Tibial nerve (tissue), 4 donors: ENCODE data around the gene TPBG. TPM values are rescaled to one million over a fixed set of nuclear protein-coding genes. Genes with fewer than 3 reads are reported as not detected.

ENCODE experiments used
- DNase-seq, 2 donors: peaks; one replicate each; pipeline ENCODE4 v3.0.0-alpha.2; 2019; ENCODE audit warnings: low spot score in 2 of 2
- H3K27ac ChIP-seq, 4 donors: fragments of 200-600 bp; sonication (generic) in 3 of 4; one replicate each; pipeline ENCODE4 v1.5.1; 2017 to 2019; ENCODE audit warnings: mild to moderate bottlenecking in 1 of 4
- H3K27me3 ChIP-seq, 2 donors: fragments of 200-600 bp; sonication (generic) in 1 of 2; one replicate each; pipeline versions ENCODE4 v1.5.1 to v1.6.0; 2017 to 2019
- H3K36me3 ChIP-seq, 3 donors: fragments of 200-600 bp; sonication (generic); one replicate each; pipeline ENCODE4 v1.5.1; 2018 to 2019
- H3K4me1 ChIP-seq, 4 donors: fragments of 200-600 bp; sonication (generic) in 3 of 4; one replicate each; pipeline ENCODE4 v1.5.1; 2017 to 2019
- H3K4me3 ChIP-seq, 4 donors: fragments of 200-600 bp; sonication (generic) in 3 of 4; one replicate each; pipeline ENCODE4 v1.5.1; 2017 to 2019; ENCODE audit warnings: mild to moderate bottlenecking in 1 of 4, moderate library complexity in 1 of 4
- H3K9me3 ChIP-seq, 4 donors: fragments of 200-600 bp; sonication (generic) in 3 of 4; one replicate each; pipeline ENCODE4 v1.5.1; 2017 to 2019
- EP300 ChIP-seq, 2 donors: sonication (generic); formaldehyde crosslinking; IDR thresholded peaks; one replicate each; pipeline ENCODE4 v1.6.1; 2017; ENCODE audit warnings: antibody characterized with exemption in 2 of 2, mild to moderate bottlenecking in 1 of 2
- POLR2A ChIP-seq, 2 donors: fragments of 450-650 bp; IDR thresholded peaks; one replicate each; pipeline ENCODE4 v1.6.1; 2017; ENCODE audit warnings: antibody characterized with exemption in 2 of 2, mild to moderate bottlenecking in 2 of 2, moderate library complexity in 2 of 2
- WGBS, 2 donors: methylation state at CpG; one replicate each; pipeline ENCODE4 v1.1.5; 2018; 5-methylcytosine and 5-hydroxymethylcytosine counted together
- total RNA-seq, 4 donors: library from RNA; depleted of rRNA; stranded (reverse); fragments of >200 nt; gene quantifications; one replicate each; pipeline ENCODE4 v1.1.0, GENCODE V29; 2016
- TF ChIP-seq, protein P1 (sequence below), 5 experiments: fragments of 200-600 bp in 3 of 5; fragments of 450-650 bp in 2 of 5; sonication (generic) in 3 of 5; IDR thresholded peaks; one replicate each; pipeline ENCODE4 v1.5.1; 2016 to 2019; ENCODE audit warnings: antibody characterized with exemption in 5 of 5, mild to moderate bottlenecking in 3 of 5, moderate library complexity in 2 of 5

The TPBG gene
- 10 to 100 TPM; 12.0 to 15.9 (median 12.6) TPM for total RNA-seq

DNA sequence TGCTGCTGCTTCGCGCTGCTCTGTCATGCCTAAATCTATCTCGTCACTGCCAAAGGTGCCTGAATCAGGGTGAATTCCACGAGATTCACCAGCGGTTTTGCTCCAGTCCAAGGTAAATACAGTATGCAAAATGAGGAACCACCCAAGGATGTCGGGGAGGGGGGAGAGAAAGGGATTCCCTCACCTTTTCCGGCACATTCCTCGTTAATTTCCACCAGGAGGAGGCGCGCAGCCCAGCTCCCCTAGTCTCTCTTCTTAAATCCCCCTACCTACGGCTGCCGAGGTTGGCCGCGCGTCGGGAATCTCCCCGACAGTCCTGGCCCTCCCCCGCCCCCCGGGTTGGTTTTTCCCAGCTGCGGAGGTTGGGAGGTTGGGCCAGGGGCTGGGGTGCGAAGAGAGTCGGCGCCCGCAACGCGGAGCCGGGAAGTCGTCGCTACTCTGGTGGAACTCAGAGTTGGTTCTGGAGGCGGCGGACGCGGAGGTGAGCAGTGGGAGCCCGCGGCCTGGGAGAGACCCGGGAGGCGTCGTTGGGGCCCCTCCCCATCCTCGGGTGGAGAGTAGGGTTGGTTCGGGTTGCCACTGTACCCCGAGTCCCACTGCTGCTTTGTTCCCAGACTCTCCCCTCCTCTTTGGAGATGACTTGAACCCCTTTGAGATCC is at the start of gene TPBG:
Gene TPBG, plus strand, starts transcription at position 390 of the 659 bp plus-strand sequence. CDS start 1,145 bp downstream, outside the sequence.
- TF ChIP-seq EP300 (IDR thresholded peaks at IDR 0.05) (peak in 1 of 2 donors; percentile 26), POLR2A (IDR thresholded peaks at IDR 0.05) (peak in 1 of 2 donors; percentile 8)
- TF ChIP-seq, protein P1, sequence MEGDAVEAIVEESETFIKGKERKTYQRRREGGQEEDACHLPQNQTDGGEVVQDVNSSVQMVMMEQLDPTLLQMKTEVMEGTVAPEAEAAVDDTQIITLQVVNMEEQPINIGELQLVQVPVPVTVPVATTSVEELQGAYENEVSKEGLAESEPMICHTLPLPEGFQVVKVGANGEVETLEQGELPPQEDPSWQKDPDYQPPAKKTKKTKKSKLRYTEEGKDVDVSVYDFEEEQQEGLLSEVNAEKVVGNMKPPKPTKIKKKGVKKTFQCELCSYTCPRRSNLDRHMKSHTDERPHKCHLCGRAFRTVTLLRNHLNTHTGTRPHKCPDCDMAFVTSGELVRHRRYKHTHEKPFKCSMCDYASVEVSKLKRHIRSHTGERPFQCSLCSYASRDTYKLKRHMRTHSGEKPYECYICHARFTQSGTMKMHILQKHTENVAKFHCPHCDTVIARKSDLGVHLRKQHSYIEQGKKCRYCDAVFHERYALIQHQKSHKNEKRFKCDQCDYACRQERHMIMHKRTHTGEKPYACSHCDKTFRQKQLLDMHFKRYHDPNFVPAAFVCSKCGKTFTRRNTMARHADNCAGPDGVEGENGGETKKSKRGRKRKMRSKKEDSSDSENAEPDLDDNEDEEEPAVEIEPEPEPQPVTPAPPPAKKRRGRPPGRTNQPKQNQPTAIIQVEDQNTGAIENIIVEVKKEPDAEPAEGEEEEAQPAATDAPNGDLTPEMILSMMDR (IDR thresholded peaks at IDR 0.05): peak in 3 of 5 experiments; percentile 15 to 20 (median 18)
- Histone ChIP-seq H3K9me3 (no peaks in the 10 kb centered on the region), H3K36me3 (no peaks in the 10 kb centered on the region), H3K4me1 (peaks cover 0 to 23% (median 0%) of the 10 kb centered on the region in 4 donors), H3K27me3 (peaks cover 0 to 30% of the 10 kb centered on the region in 2 donors), H3K27ac (peak within 1 kb of the TSS; percentile 61 to 83 (median 66)), H3K4me3 (peak within 1 kb of the TSS; percentile 40 to 83 (median 66))
- 1% methylated on average over 28 to 39 of the region's 41 CpGs for whole genome bisulfite sequencing, 2 donors
- peak in 1 of 2 donors; percentile 19 for DNase-seq

DNA sequence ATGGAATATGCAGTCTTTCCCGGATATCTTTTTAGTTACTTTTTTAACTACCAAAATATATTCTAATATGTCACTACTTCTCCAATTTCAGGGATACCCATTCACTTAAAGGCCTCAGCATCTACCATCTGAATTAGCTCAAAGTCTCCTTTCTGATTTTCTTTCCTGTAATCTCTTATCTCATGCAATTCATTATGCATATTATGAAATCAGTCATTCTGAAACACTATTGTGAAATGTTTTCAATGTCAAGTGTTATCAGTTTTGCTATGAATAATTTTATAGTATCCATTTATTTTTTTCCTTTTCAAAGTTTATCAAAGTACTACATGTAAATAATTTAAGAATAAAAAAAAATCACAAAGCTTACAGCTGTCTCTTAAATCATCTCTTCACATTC is 41.2 kb upstream of the TPBG start:
- H3K4me3 ChIP-seq: no peak overlapping the region
- H3K4me1 ChIP-seq: no peaks in the 10 kb centered on the region
- no peaks in the 10 kb centered on the region for H3K27me3 ChIP-seq
- peaks cover 0 to 3% (median 0%) of the 10 kb centered on the region in 4 donors for H3K9me3 ChIP-seq
- DNase-seq: no peak
- 88 to 89% methylated on average over 1 of the region's 1 CpG for WGBS, 2 donors
- H3K36me3 ChIP-seq: no peaks in the 10 kb centered on the region
- TF ChIP-seq EP300 (IDR thresholded peaks at IDR 0.05) (no peak), POLR2A (IDR thresholded peaks at IDR 0.05) (no peak)
- TF ChIP-seq, protein P1 (IDR thresholded peaks at IDR 0.05): no peak
- H3K27ac ChIP-seq: no peak overlapping the region

DNA sequence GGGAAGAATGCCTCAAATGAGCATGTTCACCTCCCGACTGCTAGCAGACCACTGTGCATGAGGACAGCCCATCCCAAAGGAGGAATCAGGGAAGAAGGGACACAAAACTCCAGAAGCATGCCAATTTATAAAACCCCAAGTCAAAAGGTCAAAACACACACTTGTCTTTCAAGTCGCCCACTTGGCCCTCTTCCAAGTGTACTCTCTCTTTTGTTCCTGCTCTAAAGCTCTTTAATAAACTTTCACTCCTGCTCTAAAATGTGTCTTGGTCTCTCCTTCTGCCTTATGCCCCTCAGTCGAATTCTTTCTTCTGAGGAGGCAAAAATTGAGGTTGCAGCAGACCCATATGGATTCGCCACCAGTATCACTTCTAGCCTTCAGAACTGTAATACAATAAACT is 33.9 kb upstream of the TPBG start:
- WGBS, 2 donors: 36 to 51% methylated on average over 4 of the region's 4 CpGs
- no peaks in the 10 kb centered on the region for H3K4me1 ChIP-seq
- H3K36me3 ChIP-seq: no peaks in the 10 kb centered on the region
- H3K9me3 ChIP-seq: no peaks in the 10 kb centered on the region
- H3K4me3 ChIP-seq: no peak overlapping the region
- TF ChIP-seq EP300 (IDR thresholded peaks at IDR 0.05): no peak
- TF ChIP-seq POLR2A (IDR thresholded peaks at IDR 0.05): no peak
- TF ChIP-seq, protein P1 (IDR thresholded peaks at IDR 0.05): no peak
- no peak overlapping the region for H3K27ac ChIP-seq
- H3K27me3 ChIP-seq: no peaks in the 10 kb centered on the region
- no peak for DNase-seq

- no peak for DNase-seq
- no peaks in the 10 kb centered on the region for H3K9me3 ChIP-seq
- WGBS, 2 donors: 59 to 68% methylated on average over 2 of the region's 2 CpGs
Measured at GRCh38 chr6:82330171-82330804, 33.3 kb upstream of the TPBG start.

More at GRCh38 chr6:82330171-82330804, 33.3 kb upstream of the TPBG start:
- Histone ChIP-seq H3K4me3 (no peak overlapping the region), H3K27ac (no peak overlapping the region), H3K27me3 (no peaks in the 10 kb centered on the region), H3K4me1 (no peaks in the 10 kb centered on the region), H3K36me3 (no peaks in the 10 kb centered on the region)
- TF ChIP-seq POLR2A (IDR thresholded peaks at IDR 0.05) (no peak), EP300 (IDR thresholded peaks at IDR 0.05) (no peak)
- TF ChIP-seq, protein P1 (IDR thresholded peaks at IDR 0.05): no peak
